GM19239 (cell line): ENCODE data around the gene POMT2.

Source experiments
- DNase-seq: peaks from one replicate; pipeline ENCODE4 v3.0.0; 2011; ENCODE audit warnings: low spot score; ENCODE audit not compliant: insufficient read length
- FAIRE-seq: peaks from 2 replicates; lab custom pipeline; 2011; peaks lifted over from hg19 to GRCh38; lab: Jason Lieb, UNC

Gene POMT2

DNA sequence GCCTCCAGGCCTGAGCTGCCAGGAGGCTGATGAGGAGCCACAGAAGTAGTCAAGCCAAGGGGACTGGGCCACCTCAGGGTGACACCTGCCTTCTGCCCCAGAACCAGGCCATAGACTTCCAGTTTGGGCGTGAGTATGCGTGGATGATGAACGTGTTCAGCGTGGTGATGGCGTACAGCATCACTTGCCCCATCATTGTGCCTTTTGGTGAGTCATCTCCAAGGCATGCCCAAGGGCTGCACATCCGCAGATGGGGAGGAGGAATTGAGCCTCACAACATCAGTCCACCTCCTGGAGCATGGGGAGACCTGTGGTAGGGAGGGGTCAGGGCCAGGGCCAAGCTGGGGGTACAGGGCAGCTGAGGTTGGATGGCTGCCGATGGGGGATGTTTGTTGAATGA, 72.0 kb downstream of the POMT2 start:
- no peak for DNase-seq

DNA sequence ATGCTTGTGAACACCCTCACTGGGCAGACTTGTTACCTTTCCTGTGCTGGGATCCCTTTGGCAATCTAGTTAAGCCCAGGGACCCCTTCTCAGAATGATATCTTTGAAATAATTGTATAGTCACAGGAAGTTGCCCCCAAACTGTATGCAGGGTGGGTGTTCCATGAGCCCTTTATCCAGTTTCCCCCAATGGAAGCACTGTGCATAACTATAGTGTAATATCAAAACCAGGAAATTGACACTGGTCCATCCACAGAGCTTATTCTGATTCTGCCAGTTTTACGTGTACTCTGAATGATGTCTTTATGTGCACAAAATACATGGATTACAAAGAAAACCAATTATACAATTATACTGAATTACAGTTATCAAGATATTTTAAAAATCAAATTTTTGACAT, 73.9 kb downstream of the POMT2 start:
- no peak for FAIRE-seq

More for the DNA sequence above, 72.0 kb downstream of the POMT2 start:
- no peak for FAIRE-seq

DNA sequence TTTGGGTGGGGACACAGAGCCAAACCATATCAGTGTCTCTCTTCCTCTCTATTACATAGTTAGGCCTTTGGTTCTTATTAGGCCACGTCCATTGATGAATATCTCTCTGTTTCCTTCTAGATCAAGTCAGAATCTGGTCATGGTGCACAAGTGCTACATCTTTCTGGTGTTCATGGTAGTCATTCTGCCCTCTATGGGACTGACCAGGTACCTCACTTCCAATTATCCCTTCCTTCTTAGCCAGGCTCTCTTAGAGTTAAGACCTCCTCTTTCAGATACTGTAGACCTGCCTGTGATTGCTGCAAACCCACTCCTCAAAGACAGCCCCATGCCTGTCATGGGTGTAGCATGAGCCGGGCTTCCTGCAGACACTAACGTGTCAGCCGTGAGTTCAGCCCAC, 74.9 kb downstream of the POMT2 start:
- FAIRE-seq = no peak
- DNase-seq = no peak

More for the DNA sequence above, 73.9 kb downstream of the POMT2 start:
- no peak for DNase-seq

DNA sequence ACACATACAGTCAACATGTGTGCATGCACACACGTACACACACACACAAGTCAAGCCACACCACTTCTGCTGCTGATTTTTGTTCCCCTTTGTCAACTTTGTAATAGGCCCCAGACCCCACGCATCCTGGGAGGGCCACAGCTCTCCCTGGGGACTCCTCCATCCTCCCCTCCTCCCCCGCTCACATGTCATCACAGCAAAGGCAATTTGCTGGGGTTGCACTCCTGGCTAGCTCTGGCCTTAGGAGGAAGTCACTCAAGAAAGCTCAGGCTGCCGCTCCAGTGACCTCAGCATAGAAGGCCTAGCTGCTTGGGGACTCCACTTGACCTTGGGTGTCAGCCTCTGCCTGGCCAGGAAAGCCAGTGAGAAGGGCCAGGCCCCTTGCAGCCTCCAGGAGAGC, 76.8 kb downstream of the POMT2 start:
- FAIRE-seq = no peak
- DNase-seq = no peak

DNA sequence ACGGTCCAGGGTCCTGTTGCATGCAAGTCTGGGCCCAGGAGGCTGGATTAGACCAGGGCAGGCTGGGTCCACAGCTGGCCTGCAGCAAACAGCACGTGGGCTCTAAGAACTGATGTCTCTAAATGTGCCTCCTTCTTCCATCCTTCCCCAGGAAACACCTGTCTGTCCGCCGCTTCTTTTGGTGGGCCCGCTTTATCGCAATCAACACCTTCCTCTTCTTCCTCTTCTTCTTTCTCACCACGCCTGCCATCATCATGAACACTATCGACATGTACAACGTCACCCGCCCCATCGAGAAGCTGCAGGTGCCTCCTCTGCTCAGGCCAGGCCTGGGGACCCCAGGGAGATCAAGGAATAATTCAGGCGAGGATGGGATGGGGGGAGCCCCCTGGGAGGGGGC, 77.9 kb downstream of the POMT2 start:
- no peak for FAIRE-seq
- DNase-seq = no peak

DNA sequence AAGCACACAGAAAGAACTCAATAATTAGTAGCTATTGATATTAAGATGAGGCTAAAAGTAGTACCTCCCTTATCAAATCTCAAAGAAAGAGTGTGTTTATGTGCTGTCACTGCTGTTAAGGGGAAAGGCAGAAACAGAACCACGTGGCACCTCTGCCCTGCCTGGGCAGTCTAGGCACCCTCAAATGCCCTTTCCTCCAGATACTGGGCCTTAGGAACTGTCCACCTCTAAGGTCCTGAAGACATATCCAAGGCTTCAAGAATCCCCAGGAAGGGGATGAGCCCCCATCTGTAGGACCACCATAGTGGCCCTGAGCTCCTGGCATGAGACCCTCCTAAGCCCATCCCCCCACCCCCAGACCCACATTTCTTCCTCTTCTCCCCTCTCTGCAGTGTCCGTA, 78.7 kb downstream of the POMT2 start:
- no peak for DNase-seq
- no peak for FAIRE-seq

DNA sequence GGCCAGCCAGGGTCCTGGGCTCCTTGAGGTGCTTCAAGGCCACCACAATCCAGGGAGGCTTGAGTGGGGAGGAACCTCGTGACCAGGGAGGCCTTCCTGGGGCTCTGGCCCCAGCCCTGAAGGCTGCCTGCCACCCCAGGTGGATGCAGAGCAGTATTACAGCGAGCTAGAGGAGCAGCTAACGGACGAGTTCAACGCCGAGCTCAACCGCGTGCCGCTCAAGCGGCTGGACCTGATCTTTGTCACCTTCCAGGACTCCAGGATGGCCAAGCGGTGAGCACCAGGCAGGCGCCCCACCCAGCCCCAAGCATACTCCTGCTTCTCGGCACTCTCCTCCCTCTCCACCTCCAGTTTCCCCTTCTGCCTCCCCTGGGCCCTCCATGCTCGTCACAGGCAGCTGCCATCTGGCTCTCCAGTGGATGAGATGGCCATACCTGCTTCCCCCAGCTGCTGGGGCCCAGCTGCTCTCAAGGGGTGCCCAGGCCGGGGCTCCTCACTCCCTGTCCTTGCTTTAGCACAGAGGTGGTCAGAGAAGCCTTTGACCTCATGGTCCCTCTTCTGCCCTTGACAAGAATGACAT, 80.3 kb downstream of the POMT2 start:
- DNase-seq (no peak), FAIRE-seq (no peak)

DNA sequence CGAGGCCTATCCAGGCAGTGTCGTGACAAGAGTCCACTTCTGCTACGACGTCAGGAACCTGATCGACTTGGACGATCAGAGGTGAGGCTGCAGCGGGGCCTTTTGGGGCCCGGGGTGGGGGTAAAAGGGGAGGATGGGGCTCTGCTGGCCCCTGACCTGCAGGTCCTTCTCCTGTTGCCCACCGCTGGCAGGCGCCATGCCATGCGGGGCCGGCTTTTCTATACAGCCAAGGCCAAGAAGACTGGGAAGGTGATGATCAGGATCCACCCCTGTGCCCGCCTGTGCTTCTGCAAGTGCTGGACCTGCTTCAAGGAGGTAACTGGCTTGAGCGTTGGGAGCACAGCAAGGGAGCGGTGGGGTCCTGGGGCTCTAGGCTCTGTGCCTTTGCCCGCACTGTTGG, 81.3 kb downstream of the POMT2 start:
- DNase-seq (no peak), FAIRE-seq (no peak)

DNA sequence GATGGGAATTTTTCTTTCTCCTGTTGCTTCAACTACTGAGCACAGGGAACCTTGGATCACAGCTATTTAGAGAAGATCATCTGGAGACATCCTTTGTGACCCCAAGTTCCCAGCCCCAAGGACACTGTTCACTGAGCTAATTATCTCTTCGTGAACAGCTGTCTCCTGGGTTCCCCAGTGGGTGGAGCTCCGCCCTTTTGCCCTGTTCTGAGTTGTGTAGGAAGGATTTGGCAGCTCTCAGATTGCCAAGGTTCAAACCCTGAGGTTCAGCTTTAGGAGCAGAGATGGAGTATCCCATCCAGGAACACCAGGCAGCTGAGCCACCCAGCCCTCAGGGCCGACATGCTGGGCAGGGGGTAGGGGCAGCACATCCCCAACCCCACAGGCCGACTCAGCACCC, 81.7 kb downstream of the POMT2 start:
- DNase-seq = no peak
- FAIRE-seq = no peak

DNA sequence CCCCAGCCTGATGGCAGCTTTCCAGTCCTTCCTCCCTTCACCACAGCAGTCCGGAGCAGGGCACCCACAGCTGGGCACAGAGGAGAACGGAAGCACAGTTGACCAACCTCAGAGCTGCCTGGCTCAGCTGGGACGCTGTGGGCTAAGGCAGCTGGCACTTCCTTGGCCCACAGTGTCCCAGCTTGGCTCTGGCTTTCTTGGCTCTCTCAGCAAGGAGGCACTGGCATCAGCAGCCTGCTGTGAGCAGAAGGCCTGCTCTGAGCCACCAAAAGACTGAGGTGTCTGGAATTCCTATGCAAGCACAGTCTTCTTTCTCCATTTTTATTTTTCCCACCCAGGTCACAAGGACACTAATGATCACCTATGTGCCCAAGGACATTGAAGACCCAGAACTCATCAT, 82.3 kb downstream of the POMT2 start:
- DNase-seq = no peak
- FAIRE-seq = no peak

DNA sequence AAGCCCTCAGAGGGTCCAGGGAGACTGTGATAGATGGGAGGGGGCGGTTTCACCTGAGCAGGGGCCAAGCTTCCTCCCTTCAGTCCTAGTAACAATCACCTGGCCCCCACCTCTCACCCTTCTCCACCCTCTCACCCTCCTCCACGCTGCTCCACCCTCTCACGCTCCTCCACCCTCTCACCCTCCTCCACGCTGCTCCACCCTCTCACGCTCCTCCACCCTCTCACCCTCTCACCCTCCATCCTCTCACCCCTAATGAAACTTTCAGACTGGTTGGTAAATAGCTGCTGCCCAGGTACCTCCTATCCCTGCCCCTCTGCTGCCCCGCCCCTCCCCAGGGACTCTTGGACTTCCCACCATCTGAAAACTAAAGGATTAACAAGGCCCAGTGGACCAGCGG, 83.9 kb downstream of the POMT2 start:
- no peak for FAIRE-seq
- no peak for DNase-seq

DNA sequence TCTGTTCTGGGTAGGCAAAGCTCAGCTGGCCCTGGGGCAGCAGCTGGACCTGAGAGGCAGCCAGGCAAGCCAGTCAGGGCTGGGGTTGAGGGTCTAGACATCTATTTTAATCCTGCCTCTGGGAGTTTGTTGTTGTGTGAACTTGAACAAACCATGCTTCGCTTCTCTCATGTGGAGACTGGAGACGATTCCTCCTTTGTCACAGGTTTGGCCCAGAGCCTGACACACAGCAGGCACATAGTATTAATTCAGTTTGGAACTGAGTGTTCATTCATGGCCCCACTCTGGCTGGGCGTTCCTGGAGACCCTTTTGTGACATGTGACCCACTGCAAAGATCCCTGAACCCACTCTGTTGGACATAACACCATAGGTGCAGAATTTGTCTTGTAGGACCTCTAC, 89.0 kb downstream of the POMT2 start:
- DNase-seq (no peak), FAIRE-seq (no peak)

DNA sequence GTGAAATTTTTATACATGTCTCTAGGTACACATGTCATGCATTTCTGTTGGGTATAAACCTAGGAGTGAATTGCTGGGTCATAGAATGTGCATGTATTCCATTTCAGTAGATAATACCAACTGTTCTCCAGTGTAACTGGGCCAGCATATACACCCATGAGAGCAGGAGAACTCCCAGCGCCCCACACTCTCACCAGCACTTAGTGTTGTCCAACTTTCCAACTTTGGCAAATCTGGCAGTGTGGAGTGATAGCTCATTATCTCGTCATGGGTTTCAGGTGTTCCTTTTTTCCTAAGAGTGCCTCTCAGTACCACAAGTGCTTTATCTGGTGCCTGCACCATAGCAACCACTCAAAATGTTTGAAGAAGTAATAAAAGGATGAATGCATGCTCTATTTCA, 89.8 kb downstream of the POMT2 start:
- no peak for FAIRE-seq
- DNase-seq = no peak

DNA sequence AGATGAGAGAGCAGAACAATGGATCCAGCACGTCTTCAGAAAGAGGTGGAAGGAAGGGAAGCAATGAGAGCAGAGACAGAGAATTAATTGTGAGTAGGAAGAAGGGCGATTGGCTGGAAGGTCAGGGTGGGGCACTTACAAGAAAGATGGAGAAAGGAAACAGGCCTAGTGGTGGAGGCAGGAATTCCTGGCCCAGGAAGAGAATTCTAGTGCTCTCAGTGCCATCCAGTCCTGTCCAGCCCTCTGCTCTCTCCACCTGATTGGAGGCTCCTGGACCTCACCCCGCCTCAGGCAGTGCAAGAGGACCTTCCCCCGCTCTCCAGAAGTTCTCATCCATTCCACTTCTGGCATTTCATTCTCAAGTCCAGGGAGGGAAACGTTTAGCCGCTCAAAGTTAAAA, 92.6 kb downstream of the POMT2 start:
- no peak for DNase-seq
- no peak for FAIRE-seq

DNA sequence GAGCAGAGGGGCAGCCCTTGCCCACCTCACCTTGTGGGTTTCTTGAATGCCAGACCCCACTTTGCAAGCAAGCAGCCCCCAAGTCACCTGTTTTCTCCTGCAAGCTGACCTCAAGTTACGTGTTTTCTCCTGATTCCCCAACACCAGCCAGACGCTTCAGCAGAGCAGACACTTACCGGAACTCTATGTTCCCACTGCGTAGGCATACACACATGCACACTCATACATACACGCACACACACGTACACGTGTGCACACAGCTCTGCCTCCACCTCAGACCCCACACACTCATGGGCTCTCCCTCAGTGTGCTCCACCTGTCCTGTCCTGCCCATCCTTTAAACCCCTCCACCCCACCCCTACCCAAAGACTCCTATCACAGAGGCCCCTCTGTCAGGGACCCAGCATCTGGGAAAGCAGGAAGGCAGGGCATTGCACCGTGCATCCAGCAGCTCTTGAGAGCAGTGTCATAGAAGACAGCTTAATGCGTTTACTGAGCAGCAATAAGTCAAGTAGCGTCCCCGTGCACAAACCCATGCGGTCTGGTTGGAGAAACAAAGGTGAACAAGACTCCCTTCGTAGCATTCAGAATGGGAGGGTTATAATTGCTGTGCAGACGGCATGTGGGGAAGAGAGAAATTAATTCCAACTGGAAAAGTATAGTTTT, 94.7 kb downstream of the POMT2 start:
- no peak for DNase-seq
- no peak for FAIRE-seq

DNA sequence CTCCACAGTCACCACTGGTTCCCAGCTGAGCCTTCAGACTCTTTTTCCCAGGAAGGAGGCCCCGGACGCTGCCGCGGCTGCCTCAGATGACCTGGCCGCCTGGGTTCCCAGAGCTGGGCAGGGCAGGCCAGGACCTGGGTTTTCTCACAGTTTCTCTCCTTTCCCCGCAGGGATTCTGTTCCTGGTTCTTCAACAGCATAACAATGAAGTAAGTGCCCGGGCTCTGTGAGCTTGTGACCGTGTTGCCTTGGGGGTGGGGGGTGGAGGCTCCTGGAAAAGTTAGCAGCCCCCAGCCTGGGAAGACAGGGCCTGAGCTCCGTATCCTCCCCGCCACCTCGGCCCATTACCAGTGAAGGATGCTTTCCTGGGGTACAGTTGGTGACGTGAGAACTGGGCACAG, 95.4 kb downstream of the POMT2 start:
- no peak for FAIRE-seq
- DNase-seq = no peak
